ENCODE results near the gene SDE2. TPM values are rescaled to one million over a fixed set of nuclear protein-coding genes. Genes with fewer than 3 reads are reported as not detected.

Gene SDE2
- total and polyA plus RNA-seq, 2 of the 4 experiments (the other 2 are of a cell fraction): 8.5 to 14.7 TPM

GRCh38 chr1:225953315-225953714, 45.8 kb downstream of the SDE2 start:
- H4K20me1 ChIP-seq (ENCODE audit: insufficient read depth, low read length): no peaks in the 10 kb centered on the region
- intact Hi-C loops (cut with micrococcal nuclease) (no loop called here), in situ Hi-C loops (cut with MboI; ENCODE audit: low sequenced_read_pairs) (no loop called here), dilution Hi-C loops (cut with HindIII; ENCODE audit: low sequenced_read_pairs, unreplicated experiment) (no loop called here)
- H3K36me3 ChIP-seq (ENCODE audit: control insufficient read depth, insufficient read depth, low read length): no peaks in the 10 kb centered on the region
- no peak overlapping the region for H3K18ac ChIP-seq (ENCODE audit: low read depth, low read length)
- H3K27ac ChIP-seq (ENCODE audit: insufficient read depth, low read length): no peak overlapping the region
- no peak overlapping the region for H3K4me3 ChIP-seq (ENCODE audit: insufficient read depth, low read depth, low read length)
- H4K5ac ChIP-seq (ENCODE audit: low read depth, low read length): no peak overlapping the region
- no peak overlapping the region for H2BK120ac ChIP-seq (ENCODE audit: low read depth, low read length)
- H4K91ac ChIP-seq (ENCODE audit: insufficient read depth, low read depth, low read length): no peak overlapping the region
- CTCF ChIA-PET: interaction anchor here (0.7 to 1.2 kb wide), 2 partner anchors 10 to 479 kb away, joined by 3 read pairs; no protein-coding TSS in a partner anchor
- no peak overlapping the region for H3K23ac ChIP-seq (ENCODE audit: low read depth, low read length)
- BruUV-seq (replicated peaks): no TSS peak
- H3K4ac ChIP-seq (ENCODE audit: low read depth, low read length): no peak overlapping the region
- H3K79me1 ChIP-seq (ENCODE audit: low read depth in 1 of 2, low read length in 2 of 2): no peaks in the 10 kb centered on the region
- 76% methylated on average over 2 of the region's 4 CpGs; no CpG with 5 or more reads in 1 of the 2 experiments for WGBS, 2 experiments (ENCODE audit: extremely low coverage in 2 of 2, insufficient read length in 1 of 2)
- no peak overlapping the region for H2BK15ac ChIP-seq (ENCODE audit: low read depth, low read length)
- TF ChIP-seq BHLHE40 (IDR thresholded peaks at IDR 0.05; ENCODE audit: low read depth, low read length) (no peak), MXI1 (IDR thresholded peaks at IDR 0.05; ENCODE audit: borderline replicate concordance, low read depth, low read length) (no peak), RFX5 (IDR thresholded peaks at IDR 0.05; ENCODE audit: low read depth, low read length) (no peak), FOS (IDR thresholded peaks at IDR 0.05; ENCODE audit: low read depth, low read length) (no peak), SMC3 (IDR thresholded peaks at IDR 0.05; ENCODE audit: low read depth, low read length) (no peak), USF2 (IDR thresholded peaks at IDR 0.05; ENCODE audit: low read depth, low read length) (no peak), RCOR1 (IDR thresholded peaks at IDR 0.05; ENCODE audit: insufficient replicate concordance, low read length) (no peak), NFE2L2 (IDR thresholded peaks at IDR 0.05; ENCODE audit: low read depth, low read length) (no peak), CTCF (conservative IDR thresholded peaks at IDR 0.05; ENCODE audit: low read depth, low read length) (no peak), CEBPB (IDR thresholded peaks at IDR 0.05; ENCODE audit: low read depth, low read length) (no peak), CHD1 (IDR thresholded peaks at IDR 0.05; ENCODE audit: low read depth, low read length) (no peak), MAZ (IDR thresholded peaks at IDR 0.05; ENCODE audit: borderline replicate concordance, low read depth, low read length) (no peak), POLR2A (IDR thresholded peaks at IDR 0.05; ENCODE audit: low read depth, low read length) (no peak), ELK1 (IDR thresholded peaks at IDR 0.05; ENCODE audit: borderline replicate concordance, low read depth, low read length) (no peak), RAD21 (IDR thresholded peaks at IDR 0.05; ENCODE audit: low read length) (no peak), MAFK (IDR thresholded peaks at IDR 0.05; ENCODE audit: low read depth, low read length) (no peak)
- ATAC-seq (ENCODE audit: low read depth) (no peak), DNase-seq (no peak)
- no peak overlapping the region for H2AFZ ChIP-seq (replicated peaks; ENCODE audit: low read length, poor library complexity)
- H2BK5ac ChIP-seq (ENCODE audit: low read depth, low read length, poor library complexity, severe bottlenecking): no peak overlapping the region
- no peak overlapping the region for H2AK9ac ChIP-seq (replicated peaks; ENCODE audit: low read depth, low read length, poor library complexity)
- H3K9ac ChIP-seq (ENCODE audit: low read depth, low read length): no peak overlapping the region
- no peak overlapping the region for H2BK20ac ChIP-seq (ENCODE audit: low read depth, low read length)
- POLR2A ChIA-PET (ENCODE audit: unreplicated experiment): no interaction called here
- H3K14ac ChIP-seq (replicated peaks; ENCODE audit: low read depth, low read length): no peak overlapping the region
- H3K9me1 ChIP-seq (ENCODE audit: insufficient read depth, low read length): no peaks in the 10 kb centered on the region; the same call in 1 of the 2 replicates
- H2AK5ac ChIP-seq (ENCODE audit: low read depth, low read length): no peak overlapping the region
- no peaks in the 10 kb centered on the region for H3K4me1 ChIP-seq (ENCODE audit: control insufficient read depth, insufficient read depth, low read length)
- H3K4me2 ChIP-seq (ENCODE audit: low read depth, low read length): no peak overlapping the region
- peaks cover 29% of the 10 kb centered on the region for H3K27me3 ChIP-seq (ENCODE audit: control insufficient read depth, insufficient read depth, low read length)
- no peak overlapping the region for H3K56ac ChIP-seq (ENCODE audit: extremely low read depth, insufficient read depth, low read length)
- no peak overlapping the region for H4K8ac ChIP-seq (ENCODE audit: low read depth in 2 of 2, low read length in 2 of 2)
- no peaks in the 10 kb centered on the region for H3K9me3 ChIP-seq (ENCODE audit: control insufficient read depth, insufficient read depth, low read length)

All from IMR-90 (cell line).